ENCODE data around the gene NSD1. TPM values are rescaled to one million over a fixed set of nuclear protein-coding genes. Genes with fewer than 3 reads are reported as not detected.

Gene NSD1
- total RNA-seq, 1 donor from 2014 or later, result 37.5 TPM

GRCh38 chr5:177183142-177183541, 49.6 kb downstream of the NSD1 start:
- peaks cover 1% of the 10 kb centered on the region for H3K36me3 ChIP-seq (ENCODE audit: control insufficient read depth, insufficient read depth, low read length)
- H3K27me3 ChIP-seq (ENCODE audit: control insufficient read depth, insufficient read depth, low read length), result no peaks in the 10 kb centered on the region
- H3K4me3 ChIP-seq (ENCODE audit: low read depth, low read length), result no peak overlapping the region
- TF ChIP-seq CTCF (IDR thresholded peaks at IDR 0.05; ENCODE audit: insufficient read depth, low read length, poor library complexity, severe bottlenecking), result no peak
- no peak for DNase-seq (ENCODE audit: low read depth)

GRCh38 chr5:177183766-177184360, 50.3 kb downstream of the NSD1 start:
- DNase-seq (ENCODE audit: low read depth), result no peak
- H3K4me3 ChIP-seq (ENCODE audit: low read depth, low read length), result no peak overlapping the region
- no peak for TF ChIP-seq CTCF (IDR thresholded peaks at IDR 0.05; ENCODE audit: insufficient read depth, low read length, poor library complexity, severe bottlenecking)
- no peaks in the 10 kb centered on the region for H3K27me3 ChIP-seq (ENCODE audit: control insufficient read depth, insufficient read depth, low read length)
- H3K36me3 ChIP-seq (ENCODE audit: control insufficient read depth, insufficient read depth, low read length), result peaks cover 1% of the 10 kb centered on the region

GRCh38 chr5:177185993-177186392, 52.4 kb downstream of the NSD1 start:
- Histone ChIP-seq H3K36me3 (ENCODE audit: control insufficient read depth, insufficient read depth, low read length) (peaks cover 1% of the 10 kb centered on the region), H3K27me3 (ENCODE audit: control insufficient read depth, insufficient read depth, low read length) (no peaks in the 10 kb centered on the region), H3K4me3 (ENCODE audit: low read depth, low read length) (no peak overlapping the region)
- DNase-seq (ENCODE audit: low read depth), result no peak
- TF ChIP-seq CTCF (IDR thresholded peaks at IDR 0.05; ENCODE audit: insufficient read depth, low read length, poor library complexity, severe bottlenecking), result no peak

GRCh38 chr5:177186645-177187044, 53.1 kb downstream of the NSD1 start:
- no peaks in the 10 kb centered on the region for H3K27me3 ChIP-seq (ENCODE audit: control insufficient read depth, insufficient read depth, low read length)
- H3K36me3 ChIP-seq (ENCODE audit: control insufficient read depth, insufficient read depth, low read length), result peaks cover 1% of the 10 kb centered on the region
- no peak for TF ChIP-seq CTCF (IDR thresholded peaks at IDR 0.05; ENCODE audit: insufficient read depth, low read length, poor library complexity, severe bottlenecking)

GRCh38 chr5:177188775-177189174, 55.2 kb downstream of the NSD1 start:
- Histone ChIP-seq H3K36me3 (ENCODE audit: control insufficient read depth, insufficient read depth, low read length) (peaks cover 1% of the 10 kb centered on the region), H3K4me3 (ENCODE audit: low read depth, low read length) (no peak overlapping the region), H3K27me3 (ENCODE audit: control insufficient read depth, insufficient read depth, low read length) (no peaks in the 10 kb centered on the region)
- TF ChIP-seq CTCF (IDR thresholded peaks at IDR 0.05; ENCODE audit: insufficient read depth, low read length, poor library complexity, severe bottlenecking), result no peak
- no peak for DNase-seq (ENCODE audit: low read depth)

More at GRCh38 chr5:177186645-177187044, 53.1 kb downstream of the NSD1 start:
- no peak for DNase-seq (ENCODE audit: low read depth)
- no peak overlapping the region for H3K4me3 ChIP-seq (ENCODE audit: low read depth, low read length)

GRCh38 chr5:177189416-177189815, 55.8 kb downstream of the NSD1 start:
- peaks cover 1% of the 10 kb centered on the region for H3K36me3 ChIP-seq (ENCODE audit: control insufficient read depth, insufficient read depth, low read length)
- DNase-seq (ENCODE audit: low read depth), result no peak
- no peak overlapping the region for H3K4me3 ChIP-seq (ENCODE audit: low read depth, low read length)
- no peaks in the 10 kb centered on the region for H3K27me3 ChIP-seq (ENCODE audit: control insufficient read depth, insufficient read depth, low read length)
- no peak for TF ChIP-seq CTCF (IDR thresholded peaks at IDR 0.05; ENCODE audit: insufficient read depth, low read length, poor library complexity, severe bottlenecking)

Data from kidney epithelial cell (primary cell).